ENCODE measurements around the gene RPS6KL1.

Gene RPS6KL1

DNA sequence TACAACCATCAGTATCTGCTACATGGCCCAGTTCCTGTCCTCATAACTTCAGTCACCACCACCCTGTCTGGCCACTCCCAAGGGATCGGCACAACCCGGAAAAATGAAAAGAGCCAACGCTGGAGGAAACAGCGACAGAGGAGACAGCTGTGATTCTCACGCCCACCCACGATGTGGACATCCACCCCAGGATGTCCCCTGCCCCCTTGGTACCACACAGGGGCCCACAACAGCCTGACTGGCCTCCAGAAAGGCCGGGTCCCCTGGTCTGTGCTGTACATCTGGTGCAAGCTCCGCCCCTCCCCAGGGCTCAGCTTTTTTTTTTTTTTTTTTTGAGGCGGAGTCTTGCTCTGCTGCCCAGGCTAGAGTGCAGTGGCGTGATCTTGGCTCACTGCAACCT is 12.5 kb downstream of the RPS6KL1 start:
- DNase-seq: no peak

DNA sequence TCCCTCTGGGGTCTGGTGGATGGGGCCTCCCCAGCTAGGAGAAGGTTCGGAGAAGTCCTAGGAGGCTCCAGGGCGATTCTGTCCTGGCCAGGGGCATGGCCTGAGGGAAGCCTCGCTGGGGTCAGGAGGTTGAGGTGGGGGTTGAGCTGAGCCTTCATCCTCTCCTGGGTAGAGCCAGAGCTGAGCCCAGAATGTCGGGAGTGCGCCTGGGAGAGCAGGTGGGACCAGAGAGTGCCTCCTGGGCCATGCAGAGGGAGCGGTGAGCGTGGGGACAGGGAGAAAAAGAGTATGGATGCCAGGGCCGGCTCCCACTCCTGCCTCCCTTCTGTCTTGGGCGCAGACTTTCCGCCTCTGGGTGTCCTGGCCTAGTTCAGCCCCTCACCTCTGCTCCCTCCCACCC is 13.1 kb downstream of the RPS6KL1 start:
- DNase-seq: no peak

DNA sequence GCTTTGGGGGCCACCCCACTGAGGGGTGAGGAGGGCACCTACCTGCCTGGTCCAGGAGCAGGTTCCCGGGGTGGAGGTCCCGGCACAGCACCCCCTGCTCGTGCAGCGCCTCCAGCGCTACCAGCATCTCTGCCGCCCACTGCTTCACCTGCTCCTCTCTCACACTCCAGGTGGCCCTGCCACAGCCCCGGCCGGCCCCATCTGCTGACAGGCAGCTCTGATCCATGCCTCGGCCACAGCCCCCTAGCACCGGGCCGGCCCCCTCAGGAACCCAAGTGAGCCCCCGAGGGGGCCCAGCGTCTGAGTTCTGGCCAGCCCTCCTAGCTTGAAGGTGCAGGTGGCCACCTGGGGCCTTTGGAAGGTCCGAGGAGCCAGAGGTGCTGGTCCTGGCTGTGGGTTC is 13.6 kb downstream of the RPS6KL1 start:
- no peak for DNase-seq

DNA sequence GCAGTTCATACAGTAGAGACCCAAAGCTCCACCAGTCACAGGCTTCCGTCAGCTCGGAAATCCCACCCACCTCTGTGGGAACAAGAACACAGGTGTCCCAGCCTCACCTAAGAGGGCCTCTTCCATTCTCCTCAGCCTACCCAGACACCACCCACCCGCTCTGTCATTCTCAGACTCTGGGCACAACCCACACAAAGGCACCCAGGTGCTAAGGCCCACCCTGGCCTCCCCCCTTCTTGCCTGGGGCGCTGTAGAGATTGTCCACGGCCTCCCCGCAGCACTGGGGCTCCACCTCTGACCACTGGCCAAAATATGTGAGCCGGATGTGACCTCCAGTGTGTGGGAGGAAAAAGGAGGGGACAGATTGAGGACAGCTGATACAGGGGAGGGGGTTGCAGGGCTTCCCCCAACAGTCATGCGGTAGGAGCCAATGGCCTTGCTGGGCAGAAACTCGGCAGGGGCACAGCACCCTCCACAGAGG is 14.2 kb downstream of the RPS6KL1 start:
- no peak for DNase-seq

DNA sequence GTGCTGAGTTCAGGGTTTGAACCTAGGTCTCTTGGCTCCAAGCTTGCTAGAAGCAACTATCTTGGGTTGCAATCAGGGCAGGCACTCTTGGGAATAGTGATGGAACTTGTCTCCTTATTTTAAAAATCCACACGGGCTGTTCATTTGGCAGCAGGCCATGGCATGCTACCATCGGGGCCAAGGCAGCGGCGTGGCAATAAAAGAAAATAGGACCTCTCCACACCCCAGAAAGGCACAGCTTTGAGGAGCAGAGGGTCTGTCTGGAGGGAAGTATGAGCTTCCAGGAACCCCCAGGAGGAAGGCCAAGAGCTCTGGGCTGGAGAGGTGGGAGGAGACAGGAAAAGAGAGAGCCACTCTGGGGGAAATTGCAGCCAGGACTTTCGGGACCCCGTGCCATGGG is 15.3 kb downstream of the RPS6KL1 start:
- no peak for DNase-seq

DNA sequence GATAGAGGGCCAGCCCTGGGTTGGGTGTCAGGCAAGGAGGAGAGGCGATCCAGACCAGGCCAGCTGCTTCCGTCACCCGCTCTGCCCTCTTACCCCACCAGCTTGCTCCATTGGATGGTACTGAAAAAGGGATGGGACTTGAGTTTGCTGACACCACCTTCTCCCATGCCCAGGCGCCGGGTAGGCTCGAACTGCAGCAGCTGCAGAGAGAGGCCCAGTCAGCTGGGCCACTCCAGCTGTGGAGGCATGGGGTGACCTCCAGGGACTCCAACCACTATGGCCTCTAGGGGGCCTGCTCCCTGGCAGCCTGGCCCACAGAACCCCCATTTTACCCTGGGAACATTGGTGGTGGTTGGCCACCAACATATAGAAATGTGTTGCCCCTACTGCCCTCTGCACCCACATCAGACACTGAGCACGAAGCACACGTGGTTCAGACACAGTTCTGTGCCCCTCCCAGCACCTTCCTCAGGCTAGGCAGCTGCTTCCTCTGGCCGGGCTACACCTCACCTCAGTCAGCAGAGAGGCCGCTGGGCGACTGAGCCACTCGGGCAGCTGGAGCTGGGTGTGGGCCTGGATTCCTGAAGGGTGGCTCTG is 16.0 kb downstream of the RPS6KL1 start:
- no peak for DNase-seq

DNA sequence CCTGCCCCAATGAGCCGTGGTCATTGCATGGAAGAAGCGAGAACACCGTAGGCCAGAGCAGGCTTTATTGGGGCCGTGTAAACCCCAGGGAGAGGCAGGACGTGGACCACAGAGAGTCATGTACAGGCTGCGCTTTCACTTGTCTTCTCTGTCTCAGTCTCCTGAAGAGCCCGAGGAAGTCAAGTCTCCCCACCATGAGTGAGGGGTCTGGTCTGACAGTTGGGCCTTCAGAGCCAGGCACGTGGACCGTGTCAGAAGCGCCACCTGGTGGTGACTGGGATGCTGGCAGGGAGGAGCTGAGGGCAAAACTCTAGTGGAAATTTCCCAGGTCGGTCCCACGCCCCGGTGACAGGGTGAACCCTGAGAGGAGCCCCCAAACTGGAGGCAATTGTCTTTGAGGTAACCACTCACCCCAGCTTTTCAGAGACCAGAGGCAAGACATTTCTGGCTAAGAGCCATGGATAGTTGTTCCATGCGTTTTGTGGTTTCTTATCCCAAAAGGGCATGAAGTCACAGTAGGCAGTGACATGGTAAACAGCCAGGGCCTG is 17.4 kb downstream of the RPS6KL1 start:
- DNase-seq: peak; percentile 15

DNA sequence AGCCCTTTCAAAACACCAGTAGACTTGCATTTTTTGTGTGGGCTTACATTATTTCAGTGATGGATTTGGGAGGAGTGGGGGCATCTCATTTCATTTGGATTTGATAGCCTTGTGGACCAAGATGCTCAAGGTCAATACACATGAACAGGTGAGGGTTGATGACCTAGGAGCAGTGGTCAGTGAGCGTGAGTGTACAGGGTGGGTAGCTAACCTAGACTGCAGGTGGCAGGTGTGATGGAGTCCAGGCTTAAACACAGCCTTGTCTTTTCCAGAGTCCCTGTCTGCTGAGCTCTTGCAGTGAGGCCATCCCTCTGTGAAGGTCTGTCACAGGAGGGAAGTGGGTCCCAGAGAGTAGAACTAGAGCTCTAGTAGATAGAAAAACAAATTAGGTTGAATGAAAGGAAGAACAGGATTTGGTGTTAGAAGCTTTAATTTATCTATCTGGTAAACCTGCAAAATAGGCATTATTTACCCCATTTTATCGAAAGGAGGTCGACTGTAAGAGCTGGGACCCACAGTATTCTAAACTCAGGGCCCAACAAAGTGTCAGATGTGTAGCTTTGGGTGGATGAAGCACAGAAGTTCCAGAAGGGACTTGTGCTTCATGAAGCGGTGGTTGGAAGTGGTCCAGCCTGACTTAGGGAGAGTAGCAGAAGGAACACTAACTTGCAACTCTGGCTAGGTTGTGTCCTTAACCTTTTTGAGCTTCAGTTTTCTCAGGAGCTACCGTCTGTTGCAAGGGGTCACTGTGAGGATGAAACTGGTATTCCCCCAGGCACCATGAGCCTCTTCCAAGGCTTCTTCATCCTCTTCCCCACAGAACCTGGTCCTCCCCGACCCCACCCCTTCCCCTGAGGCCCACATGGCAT is 18.2 kb downstream of the RPS6KL1 start:
- DNase-seq: no peak

DNA sequence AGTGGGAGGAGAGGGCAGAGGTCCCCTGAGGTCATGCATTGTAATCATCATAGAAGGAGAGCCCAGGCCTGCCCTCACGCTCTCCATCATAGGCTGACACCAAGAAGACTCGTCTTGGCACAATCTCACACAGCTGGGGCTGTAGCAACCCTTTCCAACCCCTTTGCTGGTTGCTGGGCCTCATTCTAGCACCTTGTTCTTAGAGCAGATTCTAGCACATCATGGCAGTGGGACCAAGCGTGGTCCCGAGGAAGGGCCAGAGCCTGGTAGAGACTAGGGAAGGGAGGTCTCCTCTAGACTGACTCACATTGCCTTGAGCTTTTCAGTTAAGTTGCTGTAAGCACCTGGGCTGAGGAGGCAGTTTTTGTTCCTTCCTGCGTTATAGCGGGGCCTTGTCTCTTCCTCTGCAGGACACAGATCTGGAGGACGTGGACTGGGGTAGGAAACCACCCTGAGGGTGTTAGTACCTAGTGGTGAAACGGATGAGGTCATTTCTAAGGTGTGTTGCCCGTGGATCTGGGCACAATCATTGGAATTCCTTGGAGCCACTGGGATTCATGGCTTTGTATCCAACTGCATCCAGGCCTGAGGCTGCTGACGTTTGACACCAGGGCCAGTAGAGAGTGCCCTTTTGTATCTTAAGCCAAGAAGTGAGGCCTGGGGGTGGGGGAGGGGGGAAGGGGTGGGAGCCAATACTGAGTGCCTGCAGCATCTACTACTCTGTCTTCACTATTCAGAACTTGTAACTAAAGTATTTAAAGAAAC is 19.9 kb downstream of the RPS6KL1 start:
- no peak for DNase-seq

DNA sequence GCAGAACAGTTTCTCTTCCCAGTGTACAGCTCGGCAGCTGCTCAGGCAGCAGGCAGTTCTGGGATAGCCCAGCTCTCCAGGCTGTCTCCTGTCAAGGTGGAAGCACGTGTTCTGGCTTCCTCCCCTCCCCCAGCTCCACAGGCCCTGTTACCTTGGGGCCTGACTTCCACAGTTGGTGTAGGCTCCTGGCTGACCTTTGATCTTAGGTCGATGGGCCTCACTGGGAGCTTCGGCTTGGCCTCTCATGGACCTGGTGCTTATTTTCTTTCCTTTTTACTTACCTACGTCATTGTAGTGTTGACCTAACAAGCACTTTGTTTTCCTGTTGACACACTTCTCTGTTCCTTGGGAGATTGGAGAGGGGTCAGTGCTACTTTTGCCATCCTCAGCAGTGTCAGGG is 24.4 kb downstream of the RPS6KL1 start:
- no peak for DNase-seq

DNA sequence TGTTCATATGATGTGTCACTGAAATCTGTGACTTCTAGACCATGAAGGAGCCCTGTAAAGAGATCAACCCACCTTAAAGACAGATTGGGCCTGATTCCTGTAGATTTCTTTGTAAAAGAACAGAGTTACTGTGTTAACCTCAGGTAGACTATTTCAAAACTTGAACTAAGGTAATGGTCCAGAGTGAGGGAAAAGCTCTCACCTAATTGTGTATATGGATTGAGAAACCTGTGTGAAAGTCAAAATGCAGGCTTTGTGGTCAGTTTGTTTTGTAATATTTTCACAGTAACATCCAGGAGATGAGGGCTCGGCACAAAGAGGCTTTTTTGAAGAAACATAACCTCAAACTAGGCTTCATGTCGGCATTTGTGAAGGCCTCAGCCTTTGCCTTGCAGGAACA is 25.0 kb downstream of the RPS6KL1 start:
- no peak for DNase-seq

DNA sequence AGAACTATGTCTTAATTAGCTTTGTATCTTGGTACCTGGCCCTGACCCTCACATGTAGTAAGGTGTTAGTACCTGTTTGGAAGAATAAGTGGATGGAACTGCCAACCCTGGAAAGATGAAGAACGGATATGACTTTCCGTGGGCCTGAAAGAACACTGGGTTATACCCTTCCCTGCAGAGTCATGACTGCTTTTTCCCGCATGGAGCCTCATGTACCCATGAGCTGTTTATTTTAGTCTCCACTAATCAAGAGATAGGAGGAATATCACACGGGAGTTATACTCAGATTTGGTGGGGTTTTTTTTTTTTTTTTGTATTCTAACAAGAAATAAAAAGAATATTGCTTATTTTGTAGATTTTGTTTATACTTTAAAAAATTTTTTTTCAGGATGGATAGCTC is 25.4 kb downstream of the RPS6KL1 start:
- DNase-seq: no peak

DNA sequence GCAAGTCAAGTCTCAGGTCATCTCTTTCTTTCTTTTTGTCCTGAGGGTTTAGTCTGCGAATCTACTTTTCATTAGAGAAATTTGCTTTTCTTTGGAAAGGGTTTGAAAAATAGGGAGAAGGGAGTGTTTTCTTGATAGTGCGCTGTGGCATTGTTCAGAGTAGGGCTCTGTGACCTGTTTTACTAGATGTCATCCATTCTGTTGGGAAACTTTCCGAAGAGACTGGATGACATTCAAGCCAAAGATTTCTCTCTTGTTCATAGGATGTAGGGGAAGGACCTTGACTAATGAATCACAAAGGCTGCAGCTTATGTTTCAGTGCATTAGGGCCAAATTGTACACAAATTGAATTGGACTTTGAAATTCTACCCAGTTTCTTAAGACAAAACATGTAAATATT is 26.7 kb downstream of the RPS6KL1 start:
- no peak for DNase-seq

DNA sequence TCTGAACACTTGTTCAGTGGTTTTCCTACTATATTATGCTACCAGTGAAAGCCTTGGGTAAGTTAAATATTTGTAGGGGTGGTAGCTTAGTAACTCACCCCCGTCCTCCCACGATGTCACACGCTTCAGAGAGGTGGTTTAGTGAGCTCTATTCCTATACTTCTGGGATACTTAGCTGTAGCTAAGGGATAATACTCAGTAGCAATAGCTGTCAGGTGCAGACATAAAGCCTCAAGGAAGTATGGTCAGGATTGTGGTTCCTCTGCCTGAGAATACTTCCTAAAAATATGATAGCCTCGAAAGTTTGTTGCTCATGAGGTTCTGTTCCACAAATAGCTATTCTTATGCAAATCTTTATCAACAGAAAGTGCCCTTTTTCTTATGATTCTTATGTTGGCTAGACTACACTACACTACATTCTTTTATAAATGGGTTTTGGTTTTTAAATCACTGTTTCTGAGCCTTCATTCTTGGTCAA is 29.4 kb downstream of the RPS6KL1 start:
- no peak for DNase-seq

DNA sequence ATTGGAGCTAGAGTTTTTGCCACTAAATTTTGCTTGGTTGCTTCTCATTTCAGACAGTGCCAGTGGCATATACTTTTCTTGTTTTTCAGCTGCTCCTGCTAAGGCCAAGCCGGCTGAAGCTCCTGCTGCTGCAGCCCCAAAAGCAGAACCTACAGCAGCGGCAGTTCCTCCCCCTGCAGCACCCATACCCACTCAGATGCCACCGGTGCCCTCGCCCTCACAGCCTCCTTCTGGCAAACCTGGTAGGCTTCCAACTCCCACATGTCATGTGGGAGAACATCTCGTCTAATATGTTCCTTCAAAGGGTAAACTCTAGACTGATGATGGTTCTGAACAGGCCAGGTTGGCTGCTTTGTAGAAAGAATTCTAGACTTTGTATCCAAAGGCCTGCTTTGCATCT is 30.3 kb downstream of the RPS6KL1 start:
- no peak for DNase-seq

DNA sequence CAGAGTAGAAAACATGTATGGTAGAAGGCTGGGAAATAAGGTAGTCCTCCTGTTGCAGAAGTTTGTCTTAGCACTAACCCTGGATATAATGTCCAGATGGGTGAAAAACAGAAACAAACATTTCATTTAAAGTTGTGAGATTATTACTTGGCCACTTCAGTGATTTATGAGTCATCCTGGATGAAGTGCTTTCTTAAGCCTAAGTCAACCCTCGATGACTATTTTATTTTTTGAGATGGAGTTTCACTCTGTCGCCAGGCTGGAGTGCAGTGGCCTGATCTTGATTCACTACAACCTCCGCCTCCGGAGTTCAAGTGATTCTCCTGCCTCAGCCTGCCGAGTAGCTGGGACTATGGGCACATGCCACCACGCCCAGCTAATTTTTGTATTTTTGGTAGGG is 31.2 kb downstream of the RPS6KL1 start:
- no peak for DNase-seq

DNA sequence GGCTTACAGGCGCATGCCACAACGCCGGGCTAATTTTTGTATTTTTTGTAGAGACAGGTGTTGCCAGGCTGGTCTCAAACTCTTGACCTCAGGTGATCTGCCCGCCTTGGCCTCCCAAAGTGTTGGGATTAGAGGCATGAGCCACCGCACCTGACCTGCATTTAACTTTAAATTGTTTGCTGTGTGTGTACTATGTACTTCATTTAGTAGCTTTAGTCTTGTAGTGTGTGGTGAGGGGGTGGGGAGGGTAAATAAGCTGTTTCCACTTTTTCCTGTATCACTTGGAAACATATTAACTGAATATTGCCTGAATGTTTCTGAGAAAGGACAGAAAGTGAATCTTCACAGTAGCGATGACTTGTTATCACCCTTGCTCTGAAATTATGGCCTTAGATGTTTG is 32.8 kb downstream of the RPS6KL1 start:
- no peak for DNase-seq

DNA sequence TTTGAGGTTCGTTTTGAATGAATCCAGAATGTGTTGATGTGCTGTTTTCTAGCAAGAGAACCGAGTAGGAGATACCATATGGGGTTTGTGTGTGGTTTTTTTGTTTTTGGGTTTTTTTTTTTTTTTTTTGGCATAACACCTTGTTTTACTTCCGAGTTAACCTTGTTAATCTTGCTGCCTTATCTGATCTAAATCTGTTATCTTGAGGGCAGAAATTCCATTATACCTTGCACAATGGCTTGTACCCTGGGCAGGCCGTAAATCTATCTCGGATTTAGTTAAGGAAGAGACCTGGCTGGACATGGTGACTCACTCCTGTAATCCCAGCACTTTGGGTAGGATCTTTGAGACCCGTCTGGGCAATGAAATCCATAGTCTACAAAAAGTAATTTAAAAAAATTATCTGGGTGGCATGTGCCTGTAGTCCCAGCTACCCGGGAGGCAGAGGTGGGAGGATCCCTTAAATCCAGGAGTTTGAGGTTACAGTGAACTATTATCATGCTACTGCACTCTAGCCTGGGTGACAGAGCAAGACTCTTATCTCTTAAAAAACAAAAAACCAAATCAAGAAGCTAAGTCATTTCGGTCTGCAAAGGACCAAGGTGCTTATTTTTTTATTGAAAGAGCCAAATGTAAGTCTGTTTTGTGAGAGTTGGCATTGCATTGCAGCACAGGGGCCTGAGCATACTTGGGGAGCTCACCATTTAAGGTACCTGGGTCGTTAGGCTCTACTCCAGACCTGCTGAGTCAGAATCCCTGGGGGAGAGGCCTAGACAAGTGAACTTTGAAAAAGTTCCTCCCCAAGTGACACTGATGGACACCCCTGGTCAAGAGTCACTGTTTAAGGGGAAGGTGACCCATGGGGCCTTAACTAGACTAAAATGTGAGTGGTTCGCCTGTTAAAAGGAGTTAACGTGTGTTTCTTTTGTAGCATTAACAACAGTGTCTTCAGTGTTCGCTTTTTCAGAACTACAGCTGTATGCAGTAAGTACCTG is 34.6 kb downstream of the RPS6KL1 start:
- no peak for DNase-seq

DNA sequence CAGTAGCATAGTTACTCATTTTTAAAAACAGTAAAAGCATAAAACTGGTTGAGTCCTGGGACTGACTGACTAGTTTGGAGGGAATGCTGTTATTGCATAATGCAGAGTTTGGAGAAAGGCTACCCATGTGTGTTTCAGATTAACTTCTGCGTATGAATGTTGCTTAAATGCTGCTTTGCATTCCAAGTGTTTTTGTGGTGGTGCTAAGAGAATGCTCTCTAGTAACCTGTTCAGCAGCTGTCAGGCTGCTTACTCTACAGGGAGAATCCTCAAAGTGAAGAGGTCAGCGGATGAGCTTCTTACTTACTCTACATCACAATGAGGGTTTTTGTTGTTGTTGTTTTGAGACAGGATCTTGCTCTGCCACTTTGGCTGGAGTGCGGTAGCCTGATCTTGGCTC is 37.1 kb downstream of the RPS6KL1 start:
- no peak for DNase-seq

DNA sequence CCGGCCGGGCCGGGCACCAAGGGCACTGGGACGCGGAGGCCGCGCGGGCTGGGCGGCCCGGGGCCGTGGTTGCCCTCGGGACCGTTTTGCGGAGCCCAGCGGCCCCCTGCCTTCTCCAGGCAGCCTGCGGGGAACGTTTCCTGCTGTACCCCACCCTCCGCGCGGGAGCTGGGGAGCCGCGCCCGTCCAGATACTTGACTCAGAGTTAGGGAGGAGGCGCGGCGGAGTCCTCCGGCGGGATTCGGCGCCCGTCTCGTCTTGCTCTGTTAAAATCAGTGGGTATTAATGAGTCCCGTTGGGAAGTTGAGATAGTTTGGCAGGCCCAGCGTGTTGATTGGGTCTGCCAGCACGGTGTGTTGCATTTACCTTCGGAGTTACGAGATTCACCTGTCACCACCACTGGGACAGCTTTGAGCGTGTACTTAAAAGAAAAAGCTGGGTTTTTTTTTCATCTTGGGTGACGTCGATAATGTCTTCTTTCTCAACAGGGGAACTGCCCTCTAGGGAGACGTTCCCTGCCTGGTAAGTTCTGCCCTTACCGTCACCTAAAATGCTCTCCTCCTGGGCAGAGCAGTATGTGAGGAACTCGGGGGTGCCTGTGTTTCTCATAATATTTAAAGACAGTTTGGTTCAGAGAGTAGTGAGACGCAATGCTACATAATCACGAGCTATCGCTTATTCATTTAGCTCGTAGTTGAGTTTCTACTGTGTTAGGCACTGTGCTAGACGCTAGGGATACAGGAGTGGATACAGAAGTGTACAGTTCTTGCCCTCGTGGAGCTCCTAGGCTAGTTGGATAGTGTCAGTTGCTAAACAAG is 40.7 kb downstream of the RPS6KL1 start:
- DNase-seq: peak; percentile 22

DNA sequence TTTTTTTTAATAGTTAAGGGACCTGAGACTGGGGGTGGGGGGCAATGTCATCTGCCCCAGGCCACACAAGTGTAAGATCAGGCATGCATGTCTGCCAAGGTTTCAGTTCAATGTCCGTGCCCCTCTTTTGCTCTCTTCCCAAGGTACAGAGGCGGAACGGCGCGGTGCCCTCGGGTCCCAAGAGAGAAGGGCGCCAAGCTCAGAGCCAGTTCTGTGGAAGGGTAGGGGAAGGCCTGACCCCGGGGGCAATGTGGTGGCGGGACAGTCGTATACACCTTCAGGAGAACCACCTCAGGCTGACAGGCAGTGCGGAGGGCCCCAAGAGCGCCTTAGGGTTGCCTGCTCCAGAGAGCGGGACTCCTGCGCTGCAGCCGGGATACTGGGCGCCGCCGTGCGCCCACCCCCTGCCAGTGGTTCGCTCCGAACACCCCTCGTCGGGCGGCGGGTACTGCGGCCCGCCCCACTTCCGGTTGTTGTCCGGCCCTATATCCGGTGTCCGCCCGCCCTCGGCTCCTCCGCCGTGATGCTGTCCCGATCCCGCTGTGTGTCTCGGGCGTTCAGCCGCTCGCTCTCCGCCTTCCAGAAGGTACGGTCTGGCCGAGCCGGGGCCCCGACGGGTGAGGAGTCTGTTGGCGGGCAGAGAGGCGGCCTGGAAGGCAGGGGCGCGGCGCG is 41.5 kb downstream of the RPS6KL1 start, which contains the start of gene DLST:
TSS of gene DLST (plus strand) at position 486 of the 672 bp plus-strand sequence. CDS start at position 524, 38 bp downstream.
- peak; percentile 59 for DNase-seq
